ENCODE measurements around the gene CLEC18B.
"Not testable (repeated sequence)": the region's sequence is repeated elsewhere in the genome, so short reads cannot be mapped to it uniquely, and the experiment has no call there.

The CLEC18B gene

DNA sequence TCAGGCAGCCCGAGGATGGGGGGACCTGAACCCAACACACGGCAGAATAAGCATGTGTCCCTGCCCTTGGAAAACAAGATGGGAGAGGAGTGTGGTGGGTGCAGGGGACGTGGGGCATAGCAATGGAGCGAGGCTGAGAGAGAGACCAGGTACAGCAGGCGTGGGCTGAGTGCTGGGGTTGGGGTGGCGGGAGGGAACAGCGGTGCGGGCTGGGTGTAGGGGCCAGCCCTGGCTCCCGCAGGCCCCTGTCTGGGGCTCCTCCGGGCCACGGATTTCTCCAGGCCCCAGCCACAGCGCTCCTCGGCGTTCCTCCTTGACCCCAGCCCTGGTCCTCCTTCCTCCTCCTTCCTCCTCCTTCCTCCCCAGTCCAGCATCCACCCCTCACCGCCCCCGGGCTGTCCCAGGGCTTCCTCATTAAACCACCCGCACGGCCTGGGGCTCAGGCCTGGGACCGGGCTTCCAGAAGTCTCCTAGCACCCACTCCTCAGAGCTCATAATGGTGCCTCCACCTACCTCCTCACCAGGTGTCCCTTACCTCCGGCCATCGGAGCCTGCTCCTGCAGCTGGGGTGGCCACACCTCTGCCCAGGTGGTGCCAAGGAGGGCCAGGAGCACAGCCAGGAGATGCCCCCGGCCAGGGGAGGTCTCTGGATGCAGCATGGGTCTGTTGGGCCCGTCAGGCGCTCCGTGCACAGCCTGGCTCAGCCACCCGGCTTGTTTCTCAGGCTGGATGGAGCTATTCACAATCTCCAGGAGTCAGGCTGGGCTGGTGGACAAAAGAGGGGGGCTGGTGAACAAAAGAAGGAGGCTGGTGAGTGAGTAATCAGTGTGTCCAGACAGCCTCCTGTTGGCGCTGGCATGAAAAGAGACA lies at the start of gene CLEC18B:
Gene CLEC18B (minus strand): TSS at position 867 of the 870 bp plus-strand sequence. CDS start 208 bp downstream, at position 659.
- H3K4me3 ChIP-seq (ENCODE audit: low read depth, low read length) = not testable (repeated sequence)

DNA sequence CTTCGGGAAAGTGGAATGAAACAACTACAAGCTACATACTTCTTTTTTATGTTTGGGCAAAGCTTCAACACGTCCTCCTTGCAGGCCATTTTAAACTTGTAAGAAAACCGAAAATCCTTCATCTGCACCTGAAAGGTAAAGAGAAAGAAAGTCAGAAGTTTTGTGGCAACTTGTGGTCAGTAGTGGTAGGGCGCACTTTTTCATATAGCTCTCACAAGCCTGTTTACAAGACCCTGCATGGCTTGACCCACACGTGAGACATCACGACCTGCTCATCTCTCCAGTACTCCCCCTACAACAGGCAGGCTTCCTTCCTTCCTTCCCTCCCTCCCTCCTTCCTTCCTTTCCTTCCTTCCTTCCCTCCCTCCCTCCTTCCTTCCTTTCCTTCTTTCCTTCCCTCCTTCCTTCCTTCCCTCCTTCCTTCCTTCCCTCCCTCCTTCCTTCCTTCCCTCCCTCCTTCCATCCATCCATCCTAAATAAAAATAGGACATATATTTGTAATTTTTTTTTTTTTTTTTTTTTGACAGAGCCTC lies 48.7 kb upstream of the CLEC18B start:
- H3K4me3 ChIP-seq (ENCODE audit: low read depth, low read length) = no peak overlapping the region

DNA sequence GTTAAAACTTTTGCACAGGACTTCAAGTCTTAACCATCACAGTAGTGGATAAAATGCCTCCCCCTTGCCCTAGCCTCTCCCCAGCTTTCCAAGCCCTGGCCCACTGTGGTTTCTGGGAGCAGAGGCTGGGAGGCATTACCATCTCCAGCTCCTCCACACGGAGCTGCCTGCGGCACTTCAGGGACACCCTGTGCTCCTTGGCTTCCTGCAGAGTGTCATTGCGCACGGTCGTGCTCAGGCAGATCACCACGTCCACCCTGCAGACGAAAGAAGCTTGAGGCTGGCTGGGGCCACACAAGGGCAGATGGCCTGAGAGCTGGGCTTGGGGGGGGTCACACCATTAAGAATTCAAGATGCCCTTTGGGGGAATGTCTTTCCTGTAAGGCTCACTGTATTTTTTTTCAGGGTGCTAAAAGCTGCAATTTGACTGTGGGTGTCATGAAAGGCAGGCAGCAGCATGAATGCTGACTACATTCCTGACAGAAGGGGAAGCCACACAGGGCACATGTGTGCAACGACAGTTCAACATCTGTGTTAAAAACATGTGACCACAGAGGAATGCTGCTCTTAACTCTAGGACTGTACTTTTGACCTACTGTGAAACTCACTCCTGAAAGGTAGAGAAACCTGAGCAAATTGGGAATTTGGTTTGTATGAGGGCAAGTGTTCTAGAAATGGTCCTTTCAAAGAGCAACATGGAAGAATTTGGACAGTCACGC lies 47.7 kb upstream of the CLEC18B start:
- no peak overlapping the region for H3K4me3 ChIP-seq (ENCODE audit: low read depth, low read length)

DNA sequence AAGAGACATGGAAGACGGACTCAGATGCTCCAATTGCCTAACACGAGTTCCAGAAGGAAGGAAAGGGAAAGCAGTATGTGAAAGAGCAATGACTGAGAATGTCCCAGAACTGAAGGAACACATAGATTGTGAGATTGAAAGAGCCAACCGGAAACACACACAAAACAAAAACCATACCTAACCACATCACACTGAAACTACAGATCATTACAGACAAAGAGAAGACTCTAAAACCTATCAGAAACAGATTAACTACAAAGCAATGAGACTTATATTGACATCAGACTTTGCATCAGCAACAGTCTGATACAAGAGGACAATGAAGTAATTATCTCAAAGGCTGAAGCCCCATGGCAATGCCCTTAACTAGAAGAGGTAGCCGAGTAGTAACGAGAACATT lies 45.6 kb upstream of the CLEC18B start:
- H3K4me3 ChIP-seq (ENCODE audit: low read depth, low read length) = no peak overlapping the region

DNA sequence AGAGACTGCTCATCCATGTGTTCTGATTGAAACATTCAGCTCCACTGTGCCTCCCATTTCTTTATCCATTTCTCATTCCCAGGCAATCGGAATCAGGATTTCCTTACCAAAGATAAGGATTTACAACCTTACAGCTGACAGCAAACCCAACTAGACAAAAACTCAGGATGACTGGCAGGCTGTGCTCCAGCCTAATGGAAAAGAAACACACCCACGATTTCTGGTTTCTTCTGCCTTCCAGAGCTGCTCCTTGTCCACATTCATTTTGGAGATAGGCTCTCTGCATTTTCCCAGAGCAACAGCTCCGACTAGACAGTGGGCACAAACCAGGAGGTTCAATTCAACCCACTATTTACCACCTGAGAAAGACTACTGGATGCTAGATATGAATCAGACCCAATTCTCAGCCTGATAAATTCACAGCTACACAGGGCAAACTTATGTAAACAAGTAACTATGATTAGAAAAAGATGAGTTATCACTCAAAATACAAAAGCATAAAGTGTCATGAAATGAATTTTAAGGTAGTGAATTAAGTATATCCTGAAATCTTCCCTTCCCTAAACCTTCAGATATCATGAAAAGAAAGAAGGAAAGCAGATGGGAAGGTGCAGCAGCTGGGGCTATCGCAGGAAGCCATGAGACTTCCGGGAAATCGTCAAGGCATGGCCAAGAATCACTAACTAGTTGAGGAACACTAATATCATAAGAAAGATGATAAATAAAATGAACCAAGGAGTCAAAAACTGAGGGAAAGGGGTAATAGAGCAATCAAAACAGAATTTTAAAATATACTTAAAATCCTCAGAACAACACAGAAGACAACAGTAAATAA lies 44.8 kb upstream of the CLEC18B start:
- no peak overlapping the region for H3K4me3 ChIP-seq (ENCODE audit: low read depth, low read length)

DNA sequence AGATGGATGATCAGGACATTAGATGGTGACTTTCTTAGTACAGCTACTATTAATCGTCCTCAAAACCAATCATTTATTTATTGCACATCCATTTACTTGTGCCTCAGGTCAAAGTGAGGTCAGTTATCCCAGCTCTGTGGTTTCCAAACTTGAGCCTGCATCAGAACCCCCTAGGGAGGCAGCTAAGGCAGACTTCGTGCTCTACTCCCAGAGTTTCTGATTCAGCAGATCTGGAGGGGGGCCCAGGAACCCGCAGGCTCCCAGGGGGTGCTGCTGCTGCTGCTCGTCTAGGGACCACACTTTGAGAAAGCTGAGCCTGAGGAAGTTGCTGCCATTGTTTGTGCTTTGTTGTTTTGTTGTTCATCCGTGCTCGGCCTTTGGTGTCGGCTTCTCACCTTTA lies 44.0 kb upstream of the CLEC18B start:
- no peak overlapping the region for H3K4me3 ChIP-seq (ENCODE audit: low read depth, low read length)

DNA sequence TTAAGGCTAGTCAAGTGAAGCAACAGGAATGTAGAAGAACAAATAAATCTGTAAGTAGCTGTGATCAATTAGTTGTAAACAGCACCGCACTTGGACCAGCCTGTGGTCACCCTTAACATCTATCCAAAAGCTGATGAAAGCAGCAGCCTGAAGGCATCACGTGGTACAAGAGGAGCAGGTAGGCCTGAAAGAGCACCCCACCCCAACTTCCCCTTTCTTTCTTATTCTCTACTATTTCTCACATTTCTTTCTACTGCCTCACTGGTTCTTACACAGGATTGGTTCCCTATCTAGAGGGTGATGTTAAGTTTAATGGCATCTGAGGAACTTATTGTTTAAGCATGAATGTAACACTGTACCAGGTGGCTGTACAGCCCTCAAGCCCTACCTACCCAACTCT lies 42.6 kb upstream of the CLEC18B start:
- H3K4me3 ChIP-seq (ENCODE audit: low read depth, low read length) = no peak overlapping the region

DNA sequence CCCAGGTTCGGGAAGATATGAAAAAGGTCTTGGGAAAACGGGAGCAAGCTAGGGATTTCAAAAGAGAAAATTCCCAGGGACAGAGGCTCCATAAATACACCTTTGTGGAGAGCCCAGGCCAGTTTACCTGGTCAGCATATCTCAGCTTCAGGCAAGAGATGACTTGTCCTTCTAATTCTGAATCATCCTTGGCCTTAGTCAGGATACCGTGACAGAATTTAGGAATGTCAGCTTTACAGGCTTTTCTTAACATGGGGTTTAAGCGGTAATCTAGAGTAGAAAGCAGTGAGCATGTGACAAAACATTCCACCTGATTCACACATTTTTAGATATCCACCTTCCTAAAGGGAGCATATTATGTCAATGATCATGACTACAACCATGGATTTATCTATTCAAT lies 41.1 kb upstream of the CLEC18B start:
- no peak overlapping the region for H3K4me3 ChIP-seq (ENCODE audit: low read depth, low read length)

DNA sequence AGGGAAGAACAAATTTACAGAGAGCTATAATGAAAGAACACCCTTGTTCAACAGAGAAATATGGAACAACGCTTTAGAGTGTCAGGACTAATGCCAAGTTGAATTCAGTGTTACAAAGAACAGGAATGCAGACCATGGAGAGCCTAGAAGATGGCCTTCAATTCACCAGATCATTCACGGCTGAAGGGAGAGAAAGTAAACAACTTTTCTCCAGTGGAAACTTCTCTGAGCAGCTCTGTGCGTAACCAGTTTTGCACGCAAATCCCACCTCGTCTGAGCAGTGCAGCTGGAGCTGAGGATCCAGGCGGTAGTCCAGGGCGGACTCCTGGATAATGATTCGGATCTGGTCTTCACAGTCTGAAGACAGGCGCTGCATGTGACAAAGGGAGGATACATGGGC lies 40.5 kb upstream of the CLEC18B start:
- no peak overlapping the region for H3K4me3 ChIP-seq (ENCODE audit: low read depth, low read length)

DNA sequence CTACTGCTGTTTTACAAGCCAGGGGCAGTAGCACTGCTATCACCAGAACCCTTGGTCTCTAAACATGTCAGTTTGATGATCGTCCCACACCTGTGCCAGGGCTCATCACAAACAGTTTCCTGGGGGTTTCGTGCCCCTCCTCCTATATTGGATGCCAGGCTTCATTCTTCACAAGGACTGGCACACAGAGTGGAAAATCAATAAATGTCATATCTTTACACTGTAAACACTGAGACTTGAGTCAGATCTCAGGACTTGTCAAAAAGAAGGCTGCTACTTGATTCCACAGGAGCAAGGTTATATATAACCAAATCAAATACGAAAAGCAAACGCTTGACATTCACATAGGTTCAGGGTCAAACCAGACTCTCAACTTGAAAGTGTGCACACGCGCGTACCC lies 39.3 kb upstream of the CLEC18B start:
- no peak overlapping the region for H3K4me3 ChIP-seq (ENCODE audit: low read depth, low read length)

DNA sequence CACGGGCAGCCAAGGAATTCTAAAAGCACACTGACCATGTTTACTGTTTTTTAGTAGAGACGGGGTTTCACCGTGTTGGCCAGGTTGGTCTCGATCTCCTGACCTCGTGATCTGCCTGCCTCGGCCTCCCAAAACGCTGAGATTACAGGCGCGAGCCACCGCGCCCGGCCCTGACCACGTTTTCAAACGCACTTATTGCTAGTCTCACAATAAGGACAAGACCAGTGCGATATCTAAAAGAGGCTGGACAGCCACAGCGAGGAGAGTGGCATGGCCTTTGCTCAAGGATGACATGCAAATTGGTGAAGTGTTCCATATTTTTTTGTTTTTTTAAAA lies 35.0 kb upstream of the CLEC18B start:
- H3K4me3 ChIP-seq (ENCODE audit: low read depth, low read length) = no peak overlapping the region

DNA sequence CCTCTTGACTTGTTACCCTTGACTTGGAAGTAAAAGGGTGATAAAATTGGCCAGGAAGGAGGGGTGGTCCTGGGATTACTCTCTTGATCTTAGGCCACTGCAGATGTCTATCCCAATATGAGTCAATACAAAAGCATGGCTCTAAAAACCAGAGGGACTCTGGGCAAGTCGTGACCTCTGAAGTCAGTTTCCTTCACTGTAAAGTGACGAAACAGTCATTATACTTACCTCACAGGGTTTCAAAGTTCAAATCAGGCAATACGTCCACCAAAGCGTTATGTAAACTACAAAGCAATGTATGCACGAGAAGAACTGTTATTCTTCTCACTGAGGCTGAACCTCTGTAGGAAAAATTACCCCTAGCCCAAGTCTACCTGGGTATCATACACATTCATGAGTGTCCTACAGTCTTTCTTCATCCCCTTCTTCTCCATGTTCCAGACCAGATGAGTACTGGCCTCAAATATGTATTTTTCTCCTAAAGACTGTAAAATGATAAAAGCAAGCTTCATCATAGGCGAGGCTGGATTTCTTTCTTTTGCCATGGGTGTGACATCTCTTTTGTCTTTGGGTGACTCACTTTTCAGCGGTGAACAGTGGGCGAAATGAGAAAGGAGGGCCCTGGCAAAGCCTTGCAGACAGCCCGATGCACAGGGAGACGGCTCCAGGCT lies 34.5 kb upstream of the CLEC18B start:
- H3K4me3 ChIP-seq (ENCODE audit: low read depth, low read length) = no peak overlapping the region

DNA sequence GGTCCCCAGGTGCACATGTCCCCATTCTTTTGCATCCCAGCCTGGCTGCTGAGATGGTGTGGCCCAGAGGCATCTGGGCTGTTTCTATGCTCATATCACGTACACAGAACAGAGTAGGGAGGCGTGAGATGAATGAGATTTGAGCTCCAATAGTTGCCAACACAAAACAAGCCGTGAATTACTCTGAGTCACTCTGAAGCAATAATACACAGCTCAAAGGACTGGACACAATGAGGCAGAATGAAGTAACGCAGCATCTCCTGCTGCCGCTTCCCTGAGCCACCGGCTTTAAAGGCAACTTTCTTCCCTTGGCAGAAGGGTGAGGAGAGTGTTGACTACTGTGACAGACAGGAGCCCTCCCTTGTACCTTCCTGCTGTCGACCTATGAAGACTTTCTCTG lies 33.9 kb upstream of the CLEC18B start:
- H3K4me3 ChIP-seq (ENCODE audit: low read depth, low read length) = no peak overlapping the region

DNA sequence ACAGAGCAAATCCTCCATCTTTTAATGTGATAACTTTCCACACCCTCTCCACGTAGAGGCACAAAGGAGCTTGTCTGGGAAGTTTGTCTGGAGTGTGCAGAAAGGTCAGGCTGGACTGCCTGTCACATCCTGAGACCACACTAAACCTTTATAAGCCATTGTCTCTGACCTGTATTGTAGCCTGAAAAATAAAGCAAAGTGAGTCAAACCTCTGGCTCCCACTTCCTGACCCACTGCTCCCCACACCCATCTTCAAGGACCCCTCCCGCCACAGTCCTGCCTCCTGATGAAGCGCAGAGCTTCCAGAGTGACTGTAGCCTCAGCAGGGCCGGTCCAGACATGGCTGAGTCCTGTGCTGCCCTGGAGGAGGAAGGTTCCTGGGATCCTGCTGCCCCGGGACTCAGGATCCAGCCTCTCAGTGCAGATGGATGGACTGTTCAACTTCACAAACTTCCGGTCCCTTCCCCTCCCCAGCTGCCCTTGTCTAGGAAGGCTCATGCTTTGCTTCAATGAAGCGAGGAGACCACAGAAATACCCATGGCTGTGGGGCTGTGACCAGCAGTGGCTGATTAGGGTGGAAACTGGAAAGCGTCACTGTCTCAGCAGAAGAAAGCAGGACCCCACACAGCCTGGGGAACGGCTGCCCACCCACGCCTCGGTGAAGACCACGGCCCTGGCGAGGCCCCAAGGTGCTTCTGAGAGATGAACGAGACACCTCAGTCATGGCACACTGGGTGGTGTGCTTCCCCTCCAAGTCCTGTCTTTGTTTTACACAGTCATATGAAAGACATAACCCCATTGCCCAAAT lies 30.9 kb upstream of the CLEC18B start:
- H3K4me3 ChIP-seq (ENCODE audit: low read depth, low read length) = no peak overlapping the region

DNA sequence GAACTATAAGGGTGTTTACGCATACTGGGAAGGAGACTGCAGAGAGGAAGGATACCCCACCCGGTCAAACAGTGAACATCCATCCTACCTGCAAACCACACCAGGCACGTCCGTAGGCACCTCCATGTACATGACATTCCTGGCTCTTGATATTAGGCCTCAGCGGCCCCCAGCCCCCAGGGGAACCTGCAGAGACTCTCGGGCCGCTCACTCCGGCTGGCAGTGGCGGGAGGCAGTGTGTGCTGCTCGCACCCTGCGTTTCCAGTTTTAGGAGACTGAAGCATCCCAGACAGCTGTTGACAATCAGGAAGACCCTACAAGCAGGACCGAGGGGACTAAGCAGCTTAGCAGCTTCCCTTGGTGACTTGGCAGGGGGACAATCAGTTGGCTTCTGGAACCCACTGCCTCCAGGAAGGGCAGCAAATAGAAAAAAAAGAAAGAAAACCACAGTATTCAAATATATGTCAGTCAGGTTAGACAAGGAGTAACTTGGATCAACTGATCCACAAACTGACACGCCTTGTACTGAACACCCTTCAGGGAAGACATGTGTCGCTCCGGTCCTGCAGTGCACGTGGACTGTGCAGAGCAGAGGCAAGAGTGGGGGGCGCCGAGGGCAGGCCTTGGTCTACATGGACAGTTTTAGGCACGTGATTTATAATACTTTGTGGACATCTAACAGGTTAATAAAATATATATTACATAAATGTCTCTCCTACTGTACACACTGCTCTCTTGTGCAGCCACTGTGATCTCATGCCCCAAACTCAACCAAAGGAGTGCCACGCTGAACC lies 29.9 kb upstream of the CLEC18B start:
- no peak overlapping the region for H3K4me3 ChIP-seq (ENCODE audit: low read depth, low read length)

DNA sequence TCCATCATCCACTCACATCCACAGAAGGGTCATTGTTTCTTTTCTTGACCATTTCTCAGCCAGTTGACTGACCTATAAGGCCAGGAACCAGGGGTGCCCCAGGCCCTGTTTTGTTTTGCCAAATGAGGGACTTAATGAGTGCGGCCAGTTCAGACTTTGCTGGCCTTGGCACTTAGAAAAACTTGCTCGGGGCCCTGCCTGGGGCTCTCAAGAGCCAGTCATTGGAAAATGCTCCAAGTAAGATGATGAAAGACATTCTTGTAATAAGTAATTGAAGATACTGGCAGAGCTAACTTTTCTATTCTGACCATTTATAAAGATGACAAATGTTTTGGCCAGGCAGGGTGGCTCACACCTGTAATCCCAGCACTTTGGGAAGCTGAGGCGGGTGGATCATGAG lies 29.0 kb upstream of the CLEC18B start:
- H3K4me3 ChIP-seq (ENCODE audit: low read depth, low read length) = no peak overlapping the region

DNA sequence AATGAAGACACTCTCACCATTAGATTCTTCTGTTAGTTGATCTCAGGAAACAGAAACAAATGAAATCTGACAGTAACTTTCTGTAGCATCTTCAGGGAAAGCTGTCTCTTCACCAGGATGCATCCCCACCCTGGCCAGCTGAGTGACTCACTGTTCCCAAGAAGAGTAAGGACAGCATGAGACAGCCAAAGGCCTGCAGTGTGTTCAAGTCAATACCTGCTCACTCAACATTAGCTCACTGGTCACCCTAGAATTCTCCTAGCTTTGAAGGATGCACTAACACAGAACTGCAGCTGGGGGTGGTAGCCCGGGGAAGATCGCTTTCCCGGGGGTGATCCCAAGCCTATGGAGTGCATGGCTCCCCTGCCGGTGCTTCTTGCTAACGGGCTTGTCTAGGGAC lies 28.2 kb upstream of the CLEC18B start:
- H3K4me3 ChIP-seq (ENCODE audit: low read depth, low read length) = no peak overlapping the region

DNA sequence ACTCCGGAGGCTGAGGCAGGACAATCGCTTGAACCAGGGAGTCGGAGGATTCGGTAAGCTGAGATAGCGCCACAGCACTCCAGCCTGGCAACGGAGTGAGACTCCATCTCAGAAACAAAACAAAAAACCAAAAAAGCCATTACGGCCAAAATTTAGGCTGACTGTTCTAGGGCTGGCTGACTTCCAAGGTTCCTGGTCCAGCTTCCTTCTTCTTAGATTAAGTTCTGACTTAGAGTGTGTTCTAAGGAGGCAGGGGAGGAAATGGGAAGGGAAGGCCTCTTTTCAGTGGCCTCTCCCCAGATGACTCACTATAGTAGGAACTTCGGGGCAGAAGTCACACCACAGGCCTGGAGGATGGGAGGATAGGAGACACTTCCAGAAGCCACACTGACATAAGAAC lies 27.7 kb upstream of the CLEC18B start:
- no peak overlapping the region for H3K4me3 ChIP-seq (ENCODE audit: low read depth, low read length)

DNA sequence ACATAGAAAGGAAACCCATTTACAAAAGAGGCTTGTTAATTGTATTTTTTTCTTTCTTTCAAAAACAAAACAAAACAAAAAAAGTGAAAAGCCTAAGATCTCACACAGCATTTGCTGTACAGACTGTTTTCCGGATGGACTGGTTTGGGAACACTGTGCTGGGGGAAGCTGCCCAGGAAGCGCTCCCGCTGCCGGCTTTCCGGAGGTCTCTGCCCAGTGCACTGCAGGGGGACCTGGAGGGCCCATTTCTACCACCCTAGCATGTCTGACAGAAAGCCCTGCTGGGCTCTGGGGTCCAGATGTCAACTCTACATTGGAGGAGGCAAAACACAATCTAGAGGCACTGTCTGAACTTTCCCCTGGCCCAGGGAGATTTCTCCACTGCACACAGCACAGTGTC lies 26.3 kb upstream of the CLEC18B start:
- H3K4me3 ChIP-seq (ENCODE audit: low read depth, low read length) = no peak overlapping the region

Data from iPS-11a (cell line).